SK-N-SH (cell line): Measurements from ENCODE around the gene ACYP2. TPM values are rescaled to one million over a fixed set of nuclear protein-coding genes. Genes with fewer than 3 reads are reported as not detected.

ENCODE experiments used
- CTCF ChIA-PET: fragments of 300-600, 350-600 bp; formaldehyde crosslinking; extraction: SDS; loops from one replicate; lab custom pipeline; 2021; lab: Yijun Ruan, JAX
- POLR2A ChIA-PET: fragments of 350-600 bp; sonication (Branson Sonifier 250); formaldehyde crosslinking; extraction: SDS; loops from one replicate; lab custom pipeline; 2020; ENCODE audit warnings: antibody characterized with exemption, inconsistent platforms; lab: Yijun Ruan, JAX
- DNase-seq: peaks from one replicate; pipeline ENCODE4 v3.0.0; 2012
- H2AFZ ChIP-seq: fragments of 200-600 bp; sonication (generic); 2 replicates; pipeline ENCODE4 v1.8.1; 2016; ENCODE audit warnings: antibody characterized with exemption, mild to moderate bottlenecking, low read depth
- H3F3A ChIP-seq: fragments of 200-600 bp; sonication (generic); replicated peaks from 2 replicates; pipeline ENCODE3; 2016; ENCODE audit warnings: antibody characterized with exemption, mild to moderate bottlenecking; ENCODE audit not compliant: insufficient read depth
- H3K27ac ChIP-seq, 2 experiments: fragments of 200-500 bp in 1 of 2; fragments of 200-600 bp in 1 of 2; sonication (Bioruptor generic) in 1 of 2; sonication (generic), shearing (Covaris generic) in 1 of 2; 2 replicates each; pipeline versions ENCODE4 v1.5.1 to v1.6.1; 2014 to 2016; ENCODE audit warnings: low read depth in 2 of 2, inconsistent platforms in 1 of 2, low read length in 1 of 2, mild to moderate bottlenecking in 1 of 2, mixed read lengths in 1 of 2
- H3K27me3 ChIP-seq: fragments of 200-600 bp; sonication (generic), shearing (Covaris generic); 2 replicates; pipeline ENCODE4 v1.6.1; 2016; ENCODE audit warnings: mixed run types; ENCODE audit not compliant: insufficient read depth
- H3K36me3 ChIP-seq, 2 experiments: fragments of 200-500 bp in 1 of 2; fragments of 200-600 bp in 1 of 2; sonication (Bioruptor generic) in 1 of 2; sonication (generic) in 1 of 2; replicated peaks in 1 of 2; 2 replicates each; pipeline versions ENCODE3 to v1.5.1; 2014 to 2016; ENCODE audit warnings: low read length in 1 of 2, mild to moderate bottlenecking in 1 of 2; ENCODE audit not compliant: insufficient read depth in 2 of 2, control insufficient read depth in 1 of 2
- H3K4me1 ChIP-seq, 2 experiments: fragments of 200-500 bp in 1 of 2; fragments of 200-600 bp in 1 of 2; sonication (Bioruptor generic) in 1 of 2; sonication (generic), shearing (Covaris generic) in 1 of 2; 2 replicates each; pipeline versions ENCODE4 v1.5.1 to v1.6.1; 2014 to 2016; ENCODE audit warnings: low read depth in 1 of 2, low read length in 1 of 2, mixed run types in 1 of 2; ENCODE audit not compliant: insufficient read depth in 2 of 2, control insufficient read depth in 1 of 2
- H3K4me2 ChIP-seq: fragments of 200-600 bp; sonication (generic), shearing (Covaris generic); 2 replicates; pipeline ENCODE4 v1.6.1; 2017; ENCODE audit warnings: mixed run types
- H3K4me3 ChIP-seq, 2 experiments: fragments of 200-500 bp in 1 of 2; fragments of 200-600 bp in 1 of 2; sonication (Bioruptor generic) in 1 of 2; sonication (generic), shearing (Covaris generic) in 1 of 2; 2 replicates each; pipeline versions ENCODE4 v1.5.1 to v1.8.1; 2014 to 2016; ENCODE audit warnings: low read depth in 2 of 2, inconsistent platforms in 1 of 2, low read length in 1 of 2, mild to moderate bottlenecking in 1 of 2, mixed read lengths in 1 of 2, moderate library complexity in 1 of 2
- H3K79me2 ChIP-seq: fragments of 200-600 bp; sonication (generic); 2 replicates; pipeline ENCODE4 v1.8.1; 2017; ENCODE audit warnings: mild to moderate bottlenecking; ENCODE audit not compliant: insufficient read depth
- H3K9ac ChIP-seq: fragments of 200-600 bp; sonication (generic); 2 replicates; pipeline ENCODE4 v1.6.1; 2017; ENCODE audit warnings: mixed run types
- H3K9me2 ChIP-seq: fragments of 200-600 bp; sonication (generic); 2 replicates; pipeline ENCODE4 v1.6.1; 2017; ENCODE audit warnings: mixed run types
- H3K9me3 ChIP-seq: fragments of 200-600 bp; sonication (generic); 2 replicates; pipeline ENCODE4 v1.6.1; 2017; ENCODE audit warnings: mixed run types, mild to moderate bottlenecking, moderate library complexity
- H4K20me1 ChIP-seq: fragments of 200-600 bp; sonication (generic); 2 replicates; pipeline ENCODE4 v1.6.1; 2017; ENCODE audit warnings: mild to moderate bottlenecking, mixed run types; ENCODE audit not compliant: insufficient read depth
- EP300 ChIP-seq, 2 experiments: IDR thresholded peaks; 2 replicates each; pipeline versions ENCODE4 v1.4.0 to v1.6.1; 2012; ENCODE audit warnings: borderline replicate concordance in 1 of 2, low read depth in 1 of 2, low read length in 1 of 2
- GABPA ChIP-seq: IDR thresholded peaks from 2 replicates; pipeline ENCODE4 v1.4.0; 2012; ENCODE audit warnings: low read depth, mild to moderate bottlenecking
- GATA2 ChIP-seq: sonication (generic); formaldehyde crosslinking; IDR thresholded peaks from 2 replicates; pipeline ENCODE4 v1.5.0; 2020; ENCODE audit warnings: mild to moderate bottlenecking, missing genetic modification reagents
- POLR2AphosphoS5 ChIP-seq: IDR thresholded peaks from 2 replicates; pipeline ENCODE4 v1.6.1; 2012; ENCODE audit warnings: low read depth, low read length
- RCOR1 ChIP-seq: fragments of 150-350 bp; IDR thresholded peaks from 2 replicates; pipeline ENCODE4 v1.6.1; 2017; ENCODE audit warnings: antibody characterized with exemption, low read length
- SIN3A ChIP-seq: IDR thresholded peaks from 2 replicates; pipeline ENCODE4 v1.6.1; 2012; ENCODE audit warnings: low read depth, mild to moderate bottlenecking, low read length, moderate library complexity, borderline replicate concordance
- SMC3 ChIP-seq: IDR thresholded peaks from 2 replicates; pipeline ENCODE4 v1.6.1; 2012; ENCODE audit warnings: low read depth, low read length, improper control_type of control experiment
- TCF12 ChIP-seq: IDR thresholded peaks from 2 replicates; pipeline ENCODE4 v1.4.0; 2012
- WGBS: methylation state at CpG from one replicate; pipeline ENCODE4 v1.1.6; 2017; ENCODE audit warnings: low lambda C conversion rate; 5-methylcytosine and 5-hydroxymethylcytosine counted together
- polyA plus RNA-seq, 3 experiments: library from polyadenylated mRNA; depleted of rRNA; stranded (reverse); fragments of >200 nt; gene quantifications; 2 replicates each; pipeline ENCODE4 v1.2.3, GENCODE V29; 2012
- TF ChIP-seq, protein P1 (sequence below): IDR thresholded peaks from 2 replicates; pipeline ENCODE4 v1.4.0; 2012; ENCODE audit warnings: low read depth
- TF ChIP-seq, protein P2 (sequence below): fragments of 150-350 bp; IDR thresholded peaks from 2 replicates; pipeline ENCODE4 v1.6.1; 2017; ENCODE audit warnings: antibody characterized with exemption, low read length, low read depth, borderline replicate concordance
- TF ChIP-seq, protein P3 (sequence below): IDR thresholded peaks from 2 replicates; pipeline ENCODE4 v1.6.1; 2012; ENCODE audit warnings: mild to moderate bottlenecking, low read depth, low read length, moderate library complexity
- TF ChIP-seq, protein P4 (sequence below): IDR thresholded peaks from 2 replicates; pipeline ENCODE4; 2012

The ACYP2 gene
- polyA plus RNA-seq, 1 of the 3 experiments (the other 2 are of a cell fraction), result 8.8 TPM

DNA sequence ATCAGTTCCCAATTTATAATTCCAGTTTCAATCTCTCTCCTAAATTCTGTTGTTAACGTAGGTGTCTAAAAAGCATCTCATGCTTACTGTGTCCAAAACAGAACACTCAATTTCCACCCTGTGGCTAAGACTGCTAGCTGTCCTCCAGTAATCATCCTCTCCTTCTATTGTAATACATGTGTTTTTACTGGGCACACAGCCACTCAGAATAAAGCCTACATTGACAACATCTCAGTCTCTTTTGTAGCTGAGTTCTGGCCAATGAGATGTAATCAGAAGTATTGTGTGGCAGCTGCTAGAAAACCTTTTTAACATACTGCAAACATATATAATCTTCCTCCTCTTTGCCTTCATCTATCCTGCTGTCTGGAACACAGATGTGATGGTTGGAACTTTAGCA is 170.0 kb downstream of the ACYP2 start:
- 50% methylated on average over 1 of the region's 1 CpG for WGBS
- ChIA-PET POLR2A (no interaction called here), CTCF (no interaction called here)
- Histone ChIP-seq H3K27ac (no peak overlapping the region), H3K27me3 (no peaks in the 10 kb centered on the region), H3K9me3 (no peaks in the 10 kb centered on the region), H3K4me1 (no peaks in the 10 kb centered on the region), H4K20me1 (no peaks in the 10 kb centered on the region), H3K4me3 (no peak overlapping the region), H3K4me2 (no peak overlapping the region), H3K79me2 (no peaks in the 10 kb centered on the region), H3K9me2 (no peaks in the 10 kb centered on the region), H3K36me3 (no peaks in the 10 kb centered on the region), H2AFZ (no peak overlapping the region), H3K9ac (no peak overlapping the region), H3F3A (no peaks in the 10 kb centered on the region)
- TF ChIP-seq RCOR1 (no peak), SMC3 (no peak), GATA2 (no peak), SIN3A (no peak), POLR2AphosphoS5 (no peak), GABPA (no peak), TCF12 (no peak)
- TF ChIP-seq, protein P1, sequence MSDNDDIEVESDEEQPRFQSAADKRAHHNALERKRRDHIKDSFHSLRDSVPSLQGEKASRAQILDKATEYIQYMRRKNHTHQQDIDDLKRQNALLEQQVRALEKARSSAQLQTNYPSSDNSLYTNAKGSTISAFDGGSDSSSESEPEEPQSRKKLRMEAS, result no peak
- TF ChIP-seq, protein P2, sequence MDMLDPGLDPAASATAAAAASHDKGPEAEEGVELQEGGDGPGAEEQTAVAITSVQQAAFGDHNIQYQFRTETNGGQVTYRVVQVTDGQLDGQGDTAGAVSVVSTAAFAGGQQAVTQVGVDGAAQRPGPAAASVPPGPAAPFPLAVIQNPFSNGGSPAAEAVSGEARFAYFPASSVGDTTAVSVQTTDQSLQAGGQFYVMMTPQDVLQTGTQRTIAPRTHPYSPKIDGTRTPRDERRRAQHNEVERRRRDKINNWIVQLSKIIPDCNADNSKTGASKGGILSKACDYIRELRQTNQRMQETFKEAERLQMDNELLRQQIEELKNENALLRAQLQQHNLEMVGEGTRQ, result no peak
- TF ChIP-seq, protein P3, sequence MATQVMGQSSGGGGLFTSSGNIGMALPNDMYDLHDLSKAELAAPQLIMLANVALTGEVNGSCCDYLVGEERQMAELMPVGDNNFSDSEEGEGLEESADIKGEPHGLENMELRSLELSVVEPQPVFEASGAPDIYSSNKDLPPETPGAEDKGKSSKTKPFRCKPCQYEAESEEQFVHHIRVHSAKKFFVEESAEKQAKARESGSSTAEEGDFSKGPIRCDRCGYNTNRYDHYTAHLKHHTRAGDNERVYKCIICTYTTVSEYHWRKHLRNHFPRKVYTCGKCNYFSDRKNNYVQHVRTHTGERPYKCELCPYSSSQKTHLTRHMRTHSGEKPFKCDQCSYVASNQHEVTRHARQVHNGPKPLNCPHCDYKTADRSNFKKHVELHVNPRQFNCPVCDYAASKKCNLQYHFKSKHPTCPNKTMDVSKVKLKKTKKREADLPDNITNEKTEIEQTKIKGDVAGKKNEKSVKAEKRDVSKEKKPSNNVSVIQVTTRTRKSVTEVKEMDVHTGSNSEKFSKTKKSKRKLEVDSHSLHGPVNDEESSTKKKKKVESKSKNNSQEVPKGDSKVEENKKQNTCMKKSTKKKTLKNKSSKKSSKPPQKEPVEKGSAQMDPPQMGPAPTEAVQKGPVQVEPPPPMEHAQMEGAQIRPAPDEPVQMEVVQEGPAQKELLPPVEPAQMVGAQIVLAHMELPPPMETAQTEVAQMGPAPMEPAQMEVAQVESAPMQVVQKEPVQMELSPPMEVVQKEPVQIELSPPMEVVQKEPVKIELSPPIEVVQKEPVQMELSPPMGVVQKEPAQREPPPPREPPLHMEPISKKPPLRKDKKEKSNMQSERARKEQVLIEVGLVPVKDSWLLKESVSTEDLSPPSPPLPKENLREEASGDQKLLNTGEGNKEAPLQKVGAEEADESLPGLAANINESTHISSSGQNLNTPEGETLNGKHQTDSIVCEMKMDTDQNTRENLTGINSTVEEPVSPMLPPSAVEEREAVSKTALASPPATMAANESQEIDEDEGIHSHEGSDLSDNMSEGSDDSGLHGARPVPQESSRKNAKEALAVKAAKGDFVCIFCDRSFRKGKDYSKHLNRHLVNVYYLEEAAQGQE, result no peak
- TF ChIP-seq, protein P4, sequence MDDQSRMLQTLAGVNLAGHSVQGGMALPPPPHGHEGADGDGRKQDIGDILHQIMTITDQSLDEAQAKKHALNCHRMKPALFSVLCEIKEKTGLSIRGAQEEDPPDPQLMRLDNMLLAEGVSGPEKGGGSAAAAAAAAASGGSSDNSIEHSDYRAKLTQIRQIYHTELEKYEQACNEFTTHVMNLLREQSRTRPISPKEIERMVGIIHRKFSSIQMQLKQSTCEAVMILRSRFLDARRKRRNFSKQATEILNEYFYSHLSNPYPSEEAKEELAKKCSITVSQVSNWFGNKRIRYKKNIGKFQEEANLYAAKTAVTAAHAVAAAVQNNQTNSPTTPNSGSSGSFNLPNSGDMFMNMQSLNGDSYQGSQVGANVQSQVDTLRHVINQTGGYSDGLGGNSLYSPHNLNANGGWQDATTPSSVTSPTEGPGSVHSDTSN, result no peak
- DNase-seq, result no peak

DNA sequence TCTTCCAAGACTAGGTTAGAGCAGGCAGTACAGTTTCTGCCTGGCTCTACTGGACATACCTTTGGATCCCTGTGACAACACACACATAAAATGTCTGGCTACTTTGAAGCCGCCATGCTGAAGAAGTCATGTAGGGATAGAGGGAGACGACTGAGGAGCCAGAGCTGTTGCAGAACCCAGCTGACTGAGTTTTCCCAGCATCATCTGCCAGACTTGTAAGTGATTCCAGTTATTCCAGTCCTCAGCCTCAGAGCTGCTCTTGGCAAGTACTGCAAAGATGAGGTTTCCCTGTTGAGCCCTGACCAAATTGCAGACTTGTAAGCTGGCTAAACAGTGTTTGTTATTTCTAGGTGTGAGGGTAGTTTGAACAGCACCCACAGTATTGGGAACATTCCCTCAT is 172.1 kb downstream of the ACYP2 start:
- TF ChIP-seq, protein P4, result no peak
- TF ChIP-seq RCOR1, result no peak
- TF ChIP-seq EP300 (IDR thresholded peaks at IDR 0.05; ENCODE audit: borderline replicate concordance in 1 of 2, low read depth in 1 of 2, low read length in 1 of 2), result no peak
- TF ChIP-seq, all 33 proteins: peak for 0
- Histone ChIP-seq H3K4me1 (no peaks in the 10 kb centered on the region), H3K27ac (no peak overlapping the region), H3K27me3 (no peaks in the 10 kb centered on the region), H3K79me2 (no peaks in the 10 kb centered on the region), H2AFZ (no peak overlapping the region), H3K9me3 (no peaks in the 10 kb centered on the region), H3K4me2 (no peak overlapping the region), H4K20me1 (no peaks in the 10 kb centered on the region), H3K9me2 (no peaks in the 10 kb centered on the region), H3K4me3 (no peak overlapping the region), H3K9ac (no peak overlapping the region), H3F3A (no peaks in the 10 kb centered on the region), H3K36me3 (no peaks in the 10 kb centered on the region)
- ChIA-PET POLR2A (no interaction called here), CTCF (no interaction called here)
- WGBS, result 67% methylated on average over 2 of the region's 2 CpGs
- DNase-seq, result no peak
